HCEC 1CT (cell line): Measurements from ENCODE around the gene MUL1.

Source experiments
- DNase-seq: peaks from one replicate; pipeline ENCODE4 v3.0.0-alpha.2; 2017

The MUL1 gene

GRCh38 chr1:20466273-20466672, 41.7 kb downstream of the MUL1 start:
- DNase-seq = no peak

GRCh38 chr1:20465187-20465586, 42.8 kb downstream of the MUL1 start:
- DNase-seq = no peak

- DNase-seq = no peak
Observed at GRCh38 chr1:20463502-20463901, 44.4 kb downstream of the MUL1 start.

GRCh38 chr1:20462397-20462796, 45.6 kb downstream of the MUL1 start:
- no peak for DNase-seq

- DNase-seq = no peak
Observed at GRCh38 chr1:20458717-20459116, 49.2 kb downstream of the MUL1 start.

GRCh38 chr1:20454004-20454403, 53.9 kb downstream of the MUL1 start:
- no peak for DNase-seq

- DNase-seq = peak; percentile 91
Observed at GRCh38 chr1:20449735-20450311, 58.1 kb downstream of the MUL1 start.
